Fibroblast of villous mesenchyme (primary cell): ENCODE results near the gene ZNHIT6. TPM values are rescaled to one million over a fixed set of nuclear protein-coding genes. Genes with fewer than 3 reads are reported as not detected.
"Not testable (repeated sequence)": the region's sequence is repeated elsewhere in the genome, so short reads cannot be mapped to it uniquely, and the experiment has no call there.

Experiments
- DNase-seq: peaks from one replicate; pipeline ENCODE4 v3.0.0-alpha.2; 2010; ENCODE audit warnings: low read depth
- H3K4me3 ChIP-seq: 2 replicates; pipeline ENCODE4 v1.5.1; 2011; ENCODE audit warnings: low read depth, mild to moderate bottlenecking, low read length
- total RNA-seq: library from RNA; depleted of rRNA; stranded (reverse); fragments of >200 nt; gene quantifications from 2 replicates; pipeline ENCODE4 v1.2.3, GENCODE V29; 2012
- TF ChIP-seq, protein P1 (sequence below): IDR thresholded peaks from 2 replicates; pipeline ENCODE4 v1.5.1; 2012; ENCODE audit warnings: low read depth, mild to moderate bottlenecking, low read length; ENCODE audit not compliant: insufficient read depth

The ZNHIT6 gene
- total RNA-seq, 1 donor: 17.3 TPM

DNA sequence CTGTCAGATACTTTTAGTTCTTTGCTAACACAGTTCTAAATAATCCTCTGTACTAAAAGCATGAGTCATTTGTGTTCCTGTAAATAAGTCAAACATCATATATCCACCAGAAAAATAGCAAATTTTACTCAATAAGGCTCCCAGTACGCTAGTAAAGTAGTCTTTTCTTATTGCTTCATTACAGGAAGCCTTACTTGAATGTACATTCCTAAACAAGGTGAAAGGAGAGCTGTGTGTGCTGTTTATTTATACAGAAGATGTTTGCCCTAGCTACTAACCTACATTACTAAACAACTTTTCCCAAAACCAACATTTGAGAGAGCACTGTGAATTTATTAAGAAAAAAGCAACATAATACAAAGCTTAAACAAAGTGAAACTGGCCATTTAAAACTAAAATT lies 52.0 kb downstream of the ZNHIT6 start:
- TF ChIP-seq, protein P1, sequence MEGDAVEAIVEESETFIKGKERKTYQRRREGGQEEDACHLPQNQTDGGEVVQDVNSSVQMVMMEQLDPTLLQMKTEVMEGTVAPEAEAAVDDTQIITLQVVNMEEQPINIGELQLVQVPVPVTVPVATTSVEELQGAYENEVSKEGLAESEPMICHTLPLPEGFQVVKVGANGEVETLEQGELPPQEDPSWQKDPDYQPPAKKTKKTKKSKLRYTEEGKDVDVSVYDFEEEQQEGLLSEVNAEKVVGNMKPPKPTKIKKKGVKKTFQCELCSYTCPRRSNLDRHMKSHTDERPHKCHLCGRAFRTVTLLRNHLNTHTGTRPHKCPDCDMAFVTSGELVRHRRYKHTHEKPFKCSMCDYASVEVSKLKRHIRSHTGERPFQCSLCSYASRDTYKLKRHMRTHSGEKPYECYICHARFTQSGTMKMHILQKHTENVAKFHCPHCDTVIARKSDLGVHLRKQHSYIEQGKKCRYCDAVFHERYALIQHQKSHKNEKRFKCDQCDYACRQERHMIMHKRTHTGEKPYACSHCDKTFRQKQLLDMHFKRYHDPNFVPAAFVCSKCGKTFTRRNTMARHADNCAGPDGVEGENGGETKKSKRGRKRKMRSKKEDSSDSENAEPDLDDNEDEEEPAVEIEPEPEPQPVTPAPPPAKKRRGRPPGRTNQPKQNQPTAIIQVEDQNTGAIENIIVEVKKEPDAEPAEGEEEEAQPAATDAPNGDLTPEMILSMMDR: no peak
- DNase-seq: peak; percentile 67
- H3K4me3 ChIP-seq: peak overlapping the region; percentile 14

DNA sequence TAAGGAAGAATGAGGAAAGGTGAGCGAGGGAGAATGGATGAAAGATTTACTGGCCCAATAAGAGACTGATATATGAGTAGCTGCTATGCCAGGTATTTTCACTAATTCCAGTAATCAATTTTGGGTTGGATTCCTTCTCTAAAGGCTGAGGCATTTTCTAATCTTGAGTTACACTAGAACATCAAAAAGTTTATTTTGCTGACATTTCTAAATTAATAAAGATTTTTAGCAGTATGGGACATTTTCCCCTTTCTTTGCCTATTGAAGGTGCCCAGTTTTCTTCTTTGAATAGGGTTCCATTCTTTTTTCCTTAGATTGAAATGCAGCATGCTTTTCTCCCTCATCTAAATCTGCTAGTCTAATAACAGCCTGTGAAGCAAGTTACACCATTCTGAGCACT lies 52.9 kb downstream of the ZNHIT6 start:
- H3K4me3 ChIP-seq: no peak overlapping the region
- no peak for DNase-seq
- TF ChIP-seq, protein P1: no peak

DNA sequence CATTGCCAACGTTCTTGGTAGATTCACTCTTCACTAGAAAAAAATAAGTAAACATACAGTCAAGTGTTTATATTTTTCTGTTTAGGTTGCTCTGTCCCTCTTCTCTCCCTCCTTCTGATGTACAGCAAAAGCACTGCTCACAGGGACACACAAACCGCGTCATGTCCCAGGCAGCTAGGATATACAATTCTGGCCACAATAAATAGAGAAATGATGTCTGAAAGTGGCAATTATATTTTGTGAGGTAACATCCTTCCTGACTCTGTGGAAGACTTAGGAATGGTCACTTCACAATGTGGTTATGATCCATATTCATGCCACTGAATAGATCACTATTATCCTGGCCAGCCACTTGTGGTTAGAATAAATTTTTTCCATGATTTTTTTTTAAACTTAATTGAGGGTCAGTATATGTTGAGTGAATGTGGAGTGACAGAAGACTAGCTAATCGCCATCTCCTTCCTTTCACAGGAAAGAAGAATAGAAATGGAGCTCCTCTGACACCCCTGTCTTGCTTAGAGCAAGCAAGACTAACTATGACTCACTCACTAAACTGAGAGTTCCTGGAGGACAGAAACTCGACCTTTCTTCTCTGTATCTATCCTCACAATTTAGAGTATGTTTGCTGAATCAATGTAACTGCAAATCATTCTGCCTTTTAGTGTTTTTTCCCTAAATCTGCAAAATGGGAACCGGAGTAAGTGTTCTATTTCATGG lies 54.0 kb downstream of the ZNHIT6 start:
- DNase-seq: peak; percentile 34
- TF ChIP-seq, protein P1: no peak
- no peak overlapping the region for H3K4me3 ChIP-seq

DNA sequence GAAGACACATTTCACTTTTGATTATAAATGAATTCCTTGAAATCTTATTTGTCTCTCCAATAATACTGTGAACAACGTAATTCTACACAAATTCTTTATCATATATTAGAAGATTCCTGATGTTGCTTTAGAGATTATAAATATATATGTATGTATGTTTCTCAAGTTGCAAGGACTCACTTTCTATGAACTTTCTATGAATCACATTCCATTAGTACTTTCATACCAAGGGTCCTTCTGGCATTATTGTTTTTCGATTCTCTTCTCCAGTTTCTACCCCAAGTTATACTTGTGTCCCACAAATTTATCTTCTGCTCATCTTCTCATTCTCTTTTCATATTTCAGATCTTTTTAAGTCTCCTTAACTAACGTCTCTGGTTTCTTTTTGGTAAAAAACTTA lies 55.9 kb downstream of the ZNHIT6 start:
- no peak overlapping the region for H3K4me3 ChIP-seq
- TF ChIP-seq, protein P1: no peak
- no peak for DNase-seq

DNA sequence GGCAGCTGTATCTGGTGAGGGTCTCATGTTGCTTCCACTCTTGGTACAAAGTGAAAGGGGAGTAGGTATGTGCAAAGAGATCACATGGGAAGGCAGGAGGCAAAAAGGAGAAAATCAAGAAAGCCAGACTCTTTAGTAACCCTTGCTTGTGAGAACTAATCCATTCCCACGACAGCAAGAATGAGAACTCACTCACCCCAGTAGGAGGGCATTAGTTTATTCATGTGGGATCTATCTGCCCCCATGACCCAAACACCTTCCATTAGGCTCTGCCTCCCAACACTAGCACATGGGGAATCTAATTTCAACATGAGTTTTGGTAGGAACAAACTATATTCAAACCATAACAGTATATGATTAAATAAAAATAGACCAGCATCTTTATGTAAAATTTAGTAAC lies 57.6 kb downstream of the ZNHIT6 start:
- DNase-seq: no peak
- H3K4me3 ChIP-seq: no peak overlapping the region
- TF ChIP-seq, protein P1: no peak

DNA sequence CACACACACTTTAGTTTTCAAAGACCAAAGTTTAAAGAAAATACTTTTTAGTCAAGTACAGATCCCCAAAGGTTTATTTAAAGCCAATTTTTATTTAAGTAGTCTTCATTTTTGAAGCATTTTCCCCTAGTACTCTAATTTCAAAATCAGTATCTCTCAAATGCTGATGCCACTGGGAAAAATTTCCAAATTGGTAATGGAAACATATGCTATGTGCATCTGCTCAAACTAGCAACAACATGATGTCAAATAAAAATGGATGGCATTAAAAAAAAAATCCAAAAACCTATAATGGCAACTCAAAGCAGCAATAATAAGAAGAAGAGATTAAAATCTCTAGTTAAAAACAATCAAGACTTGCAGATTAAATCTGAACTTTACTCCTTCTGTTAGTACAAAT lies 58.6 kb downstream of the ZNHIT6 start:
- TF ChIP-seq, protein P1: no peak

DNA sequence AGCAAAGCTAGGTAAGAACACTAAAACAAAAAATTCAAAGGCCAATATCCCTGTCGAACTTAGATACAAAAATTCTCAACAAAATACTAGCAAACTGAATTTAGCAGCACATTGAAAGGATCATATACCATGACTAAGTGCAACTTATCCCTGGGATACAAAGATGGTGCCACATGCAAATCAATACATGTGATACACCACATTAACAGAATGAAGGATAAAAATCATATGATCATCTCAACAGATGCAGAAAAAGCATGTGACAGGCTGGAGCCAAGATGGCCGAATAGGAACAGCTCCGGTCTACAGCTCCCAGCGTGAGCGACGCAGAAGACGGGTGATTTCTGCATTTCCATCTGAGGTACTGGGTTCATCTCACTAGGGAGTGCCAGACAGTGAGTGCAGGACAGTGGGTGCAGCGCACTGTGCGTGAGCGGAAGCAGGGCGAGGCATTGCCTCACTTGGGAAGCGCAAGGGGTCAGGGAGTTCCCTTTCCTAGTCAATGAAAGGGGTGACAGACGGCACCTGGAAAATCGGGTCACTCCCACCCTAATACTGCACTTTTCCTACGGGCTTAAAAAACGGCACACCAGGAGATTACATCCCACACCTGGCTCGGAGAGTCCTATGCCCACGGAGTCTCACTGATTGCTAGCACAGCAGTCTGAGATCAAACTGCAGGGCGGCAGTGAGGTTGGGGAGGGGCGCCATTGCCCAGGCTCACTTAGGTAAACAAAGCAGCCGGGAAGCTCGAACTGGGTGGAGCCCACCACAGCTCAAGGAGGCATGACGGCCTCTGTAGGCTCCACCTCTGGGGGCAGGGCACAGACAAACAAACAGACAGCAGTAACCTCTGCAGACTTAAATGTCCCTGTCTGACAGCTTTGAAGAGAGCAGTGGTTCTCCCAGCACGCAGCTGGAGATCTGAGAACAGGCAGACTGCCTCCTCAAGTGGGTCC lies 66.4 kb downstream of the ZNHIT6 start:
- H3K4me3 ChIP-seq: not testable (repeated sequence)
- peak; percentile 26 for DNase-seq

More for the DNA sequence above, 58.6 kb downstream of the ZNHIT6 start:
- H3K4me3 ChIP-seq: no peak overlapping the region
- DNase-seq: no peak

DNA sequence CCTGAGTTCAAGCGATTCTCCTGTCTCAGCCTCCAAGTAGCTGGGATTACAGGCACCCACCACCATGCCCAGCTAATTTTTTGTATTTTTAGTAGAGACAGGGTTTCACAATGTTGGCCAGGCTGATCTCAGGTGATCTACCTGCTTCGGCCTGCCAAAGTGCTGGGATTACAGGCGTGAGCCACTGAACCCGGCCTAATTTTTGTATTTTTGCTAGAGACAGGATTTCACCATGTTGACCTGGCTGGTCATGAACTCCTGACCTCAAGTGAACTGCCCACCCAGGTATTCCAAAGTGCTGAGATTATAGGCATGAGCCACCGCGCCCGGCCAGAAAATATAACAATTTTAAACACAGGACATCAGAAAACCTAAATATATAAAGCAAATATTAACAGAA lies 68.3 kb downstream of the ZNHIT6 start:
- H3K4me3 ChIP-seq: not testable (repeated sequence)

More for the DNA sequence above, 68.3 kb downstream of the ZNHIT6 start:
- DNase-seq: not testable (repeated sequence)
